DND-41 (cell line): ENCODE results near the gene TMEM254.

Experiments
- EZH2 ChIP-seq: IDR thresholded peaks from 3 replicates; pipeline ENCODE4 v1.6.1; 2012; ENCODE audit warnings: borderline replicate concordance, low read depth, mild to moderate bottlenecking, moderate library complexity, low read length, inconsistent platforms; ENCODE audit not compliant: severe bottlenecking
- TF ChIP-seq, protein P1 (sequence below): IDR thresholded peaks from 2 replicates; pipeline ENCODE4 v1.5.1; 2012; ENCODE audit warnings: borderline replicate concordance, low read length, moderate library complexity, mild to moderate bottlenecking; ENCODE audit not compliant: poor library complexity, severe bottlenecking; ENCODE audit errors: extremely low read depth

GRCh38 chr10:80139265-80139664 lies 60.8 kb downstream of the TMEM254 start:
- TF ChIP-seq, protein P1, sequence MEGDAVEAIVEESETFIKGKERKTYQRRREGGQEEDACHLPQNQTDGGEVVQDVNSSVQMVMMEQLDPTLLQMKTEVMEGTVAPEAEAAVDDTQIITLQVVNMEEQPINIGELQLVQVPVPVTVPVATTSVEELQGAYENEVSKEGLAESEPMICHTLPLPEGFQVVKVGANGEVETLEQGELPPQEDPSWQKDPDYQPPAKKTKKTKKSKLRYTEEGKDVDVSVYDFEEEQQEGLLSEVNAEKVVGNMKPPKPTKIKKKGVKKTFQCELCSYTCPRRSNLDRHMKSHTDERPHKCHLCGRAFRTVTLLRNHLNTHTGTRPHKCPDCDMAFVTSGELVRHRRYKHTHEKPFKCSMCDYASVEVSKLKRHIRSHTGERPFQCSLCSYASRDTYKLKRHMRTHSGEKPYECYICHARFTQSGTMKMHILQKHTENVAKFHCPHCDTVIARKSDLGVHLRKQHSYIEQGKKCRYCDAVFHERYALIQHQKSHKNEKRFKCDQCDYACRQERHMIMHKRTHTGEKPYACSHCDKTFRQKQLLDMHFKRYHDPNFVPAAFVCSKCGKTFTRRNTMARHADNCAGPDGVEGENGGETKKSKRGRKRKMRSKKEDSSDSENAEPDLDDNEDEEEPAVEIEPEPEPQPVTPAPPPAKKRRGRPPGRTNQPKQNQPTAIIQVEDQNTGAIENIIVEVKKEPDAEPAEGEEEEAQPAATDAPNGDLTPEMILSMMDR: no peak
- TF ChIP-seq EZH2: no peak
